A673 (cell line): ENCODE measurements around the gene CDON. TPM values are rescaled to one million over a fixed set of nuclear protein-coding genes. Genes with fewer than 3 reads are reported as not detected.

Experiments used
- BruUV-seq: library from RNA; stranded (reverse); fragments of 400-500 nt; replicated peaks from 2 replicates; lab custom pipeline; 2021; lab: Mats Ljungman, UMichigan
- CTCF ChIA-PET: fragments of 300-600 bp; sonication (Branson Sonifier 250); formaldehyde crosslinking; loops from one replicate; lab custom pipeline; 2022; ENCODE audit warnings: antibody characterized with exemption; lab: Charles Lee
- POLR2A ChIA-PET: fragments of 300-600 bp; sonication (Branson Sonifier 250); formaldehyde crosslinking; loops from one replicate; lab custom pipeline; 2022; ENCODE audit warnings: antibody characterized with exemption; ENCODE audit not compliant: low non-redundant PET; lab: Charles Lee
- DNase-seq: peaks from one replicate; pipeline ENCODE4 v3.0.0-alpha.2; 2015; ENCODE audit warnings: low spot score
- H3K27ac ChIP-seq: fragments of 200-600 bp; sonication (generic); 2 replicates; pipeline ENCODE4 v1.5.1; 2016; ENCODE audit warnings: mixed run types, low read depth, mild to moderate bottlenecking, mixed read lengths, antibody characterized with exemption, low read length; ENCODE audit not compliant: poor library complexity, severe bottlenecking
- H3K27me3 ChIP-seq: fragments of 200-600 bp; sonication (generic); replicated peaks from 2 replicates; pipeline ENCODE4 v1.6.1; 2017; ENCODE audit warnings: mixed run types, low read depth, mild to moderate bottlenecking, mixed read lengths, antibody characterized with exemption, low read length; ENCODE audit not compliant: insufficient read depth, poor library complexity
- H3K36me3 ChIP-seq: fragments of 200-600 bp; sonication (generic); 2 replicates; pipeline ENCODE4 v1.6.1; 2016; ENCODE audit warnings: mixed run types, mild to moderate bottlenecking, mixed read lengths, antibody characterized with exemption, low read length; ENCODE audit not compliant: insufficient read depth, poor library complexity, severe bottlenecking
- H3K4me1 ChIP-seq: fragments of 200-600 bp; sonication (generic); 2 replicates; pipeline ENCODE4 v1.6.1; 2017; ENCODE audit warnings: mixed run types, mild to moderate bottlenecking, mixed read lengths, antibody characterized with exemption, low read length; ENCODE audit not compliant: insufficient read depth, poor library complexity, severe bottlenecking
- H3K4me3 ChIP-seq: fragments of 200-600 bp; sonication (generic); 2 replicates; pipeline ENCODE4 v1.5.1; 2016; ENCODE audit warnings: low read depth, mixed run types, mild to moderate bottlenecking, mixed read lengths, low read length; ENCODE audit not compliant: poor library complexity, severe bottlenecking
- H3K9me3 ChIP-seq: fragments of 200-600 bp; sonication (generic); 2 replicates; pipeline ENCODE4 v1.6.1; 2016; ENCODE audit warnings: mixed run types, low read depth, mild to moderate bottlenecking, mixed read lengths, antibody characterized with exemption, low read length; ENCODE audit not compliant: poor library complexity, severe bottlenecking
- CTCF ChIP-seq: fragments of 300-800, 200-600 bp; sonication (generic); conservative IDR thresholded peaks from 2 replicates; pipeline ENCODE4 v1.5.1; 2017; ENCODE audit warnings: low read depth, mild to moderate bottlenecking, antibody characterized with exemption, low read length, moderate library complexity, mixed read lengths
- EZH2 ChIP-seq: fragments of 200-600 bp; sonication (generic); IDR thresholded peaks from 2 replicates; pipeline ENCODE4 v1.6.1; 2017; ENCODE audit warnings: borderline replicate concordance, low read depth, mild to moderate bottlenecking, mixed read lengths, antibody characterized with exemption, low read length; ENCODE audit not compliant: poor library complexity, severe bottlenecking
- intact Hi-C: fragments of 100-400 bp; cut with micrococcal nuclease; formaldehyde crosslinking; loops from one replicate; pipeline ENCODE4 v1.10.0; 2022; ENCODE audit not compliant: unreplicated experiment
- total RNA-seq: library from RNA; stranded (reverse); gene quantifications from 2 replicates; pipeline ENCODE4 v1.2.3, GENCODE V29; 2021

Gene CDON
- total RNA-seq, 1 experiment from 2014 or later: 25.3 TPM

DNA sequence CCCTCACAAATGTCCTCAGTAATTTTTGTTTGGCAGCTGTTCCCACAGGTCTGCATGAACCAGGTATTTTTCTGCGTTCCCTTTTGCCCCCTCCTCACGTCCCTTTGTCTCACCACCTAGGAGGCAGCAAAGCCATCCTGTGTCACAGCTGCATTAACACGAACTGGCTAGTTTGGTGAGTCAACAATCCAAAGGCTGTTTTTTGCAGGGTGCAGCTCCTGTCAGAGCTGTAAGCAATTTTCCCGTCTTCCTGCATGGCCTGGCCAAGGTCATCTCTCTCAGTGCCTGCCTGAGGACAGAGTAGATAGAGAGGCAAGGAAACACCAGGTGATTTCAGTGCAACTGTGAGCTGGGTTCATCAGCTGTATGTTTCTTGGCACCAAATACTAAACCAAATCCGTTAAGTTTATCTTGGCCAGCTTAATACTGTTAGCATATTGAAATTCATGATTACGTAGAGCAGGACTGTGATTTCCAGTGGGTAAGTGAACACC is 137.4 kb downstream of the CDON start:
- ChIA-PET CTCF (no interaction called here), POLR2A (no interaction called here)
- Histone ChIP-seq H3K9me3 (no peaks in the 10 kb centered on the region), H3K27me3 (peaks cover 12% of the 10 kb centered on the region), H3K4me1 (no peaks in the 10 kb centered on the region), H3K4me3 (no peak overlapping the region), H3K27ac (no peak overlapping the region), H3K36me3 (no peaks in the 10 kb centered on the region)
- no peak for DNase-seq
- intact Hi-C loops: loop anchor here (5.0 kb wide), 1 partner anchor 137 kb away; the partner anchor contains the start of gene CDON
- TF ChIP-seq CTCF (no peak), EZH2 (no peak)
- BruUV-seq: no TSS peak

GRCh38 chr11:125924384-125925007 is 138.2 kb downstream of the CDON start:
- Histone ChIP-seq H3K27me3 (peaks cover 12% of the 10 kb centered on the region), H3K27ac (no peak overlapping the region), H3K36me3 (no peaks in the 10 kb centered on the region), H3K4me1 (no peaks in the 10 kb centered on the region), H3K4me3 (no peak overlapping the region), H3K9me3 (no peaks in the 10 kb centered on the region)
- CTCF ChIA-PET: interaction anchor here (1.9 kb wide), 1 partner anchor 269 kb away, joined by 7 read pairs; no protein-coding TSS in a partner anchor
- no TSS peak for BruUV-seq
- intact Hi-C loops: loop anchor here (5.0 kb wide), 1 partner anchor 138 kb away; the partner anchor contains the start of gene CDON
- no peak for DNase-seq
- no peak for TF ChIP-seq CTCF
- TF ChIP-seq EZH2: no peak
- POLR2A ChIA-PET: no interaction called here

DNA sequence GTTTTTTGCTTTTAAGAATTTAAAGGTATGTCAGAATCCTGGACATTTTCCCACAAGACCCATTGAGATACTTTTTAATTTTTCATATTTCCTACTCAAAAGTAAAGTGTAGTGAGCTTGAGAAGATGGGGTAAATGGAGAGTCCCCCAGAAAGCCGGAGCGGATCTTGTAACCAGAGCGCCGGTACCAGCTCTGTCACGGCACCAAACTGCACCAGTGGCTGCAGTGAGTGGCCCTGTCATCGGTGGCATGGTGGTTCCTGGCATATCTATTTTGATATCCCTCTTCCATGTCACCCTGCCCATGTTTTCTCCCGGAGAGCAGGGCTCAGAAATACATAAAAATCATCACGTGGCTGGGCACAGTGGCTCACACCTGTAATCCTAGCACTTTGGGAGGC is 139.0 kb downstream of the CDON start:
- TF ChIP-seq EZH2 (no peak), CTCF (no peak)
- no TSS peak for BruUV-seq
- no peaks in the 10 kb centered on the region for H3K4me1 ChIP-seq
- no peak overlapping the region for H3K27ac ChIP-seq
- CTCF ChIA-PET: interaction anchor here (1.9 kb wide), 1 partner anchor 270 kb away, joined by 7 read pairs; no protein-coding TSS in a partner anchor
- no peak overlapping the region for H3K4me3 ChIP-seq
- H3K9me3 ChIP-seq: no peaks in the 10 kb centered on the region
- intact Hi-C loops: loop anchor here (1.0 kb wide), 1 partner anchor 271 kb away; no protein-coding TSS in a partner anchor
- peaks cover 12% of the 10 kb centered on the region for H3K27me3 ChIP-seq
- POLR2A ChIA-PET: no interaction called here
- no peak for DNase-seq
- no peaks in the 10 kb centered on the region for H3K36me3 ChIP-seq
